ENCODE data around the gene IVNS1ABP.
"Not testable (repeated sequence)": the region's sequence is repeated elsewhere in the genome, so short reads cannot be mapped to it uniquely, and the experiment has no call there.

IVNS1ABP gene

DNA sequence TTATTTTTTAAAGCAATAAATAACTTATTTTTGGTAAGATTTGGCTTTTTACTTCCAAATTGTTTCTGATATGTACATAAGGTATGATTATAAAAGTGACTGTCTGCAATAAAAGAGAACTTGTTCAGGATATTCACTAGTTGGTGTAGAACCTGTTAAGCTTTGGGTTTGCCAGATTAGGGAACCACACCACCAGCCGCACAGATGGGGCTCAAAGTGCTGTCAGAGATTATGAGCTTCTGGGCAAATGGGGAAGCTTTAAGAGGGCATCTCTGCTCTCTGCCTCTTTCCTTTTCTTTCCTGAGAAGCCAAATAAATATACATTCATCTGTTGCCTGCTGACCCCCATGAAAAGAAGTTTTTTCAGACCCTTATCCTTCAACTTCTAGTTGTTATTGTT, 25.4 kb downstream of the IVNS1ABP start:
- no peak for DNase-seq

GRCh38 chr1:185291159-185291558, 25.9 kb downstream of the IVNS1ABP start:
- DNase-seq = no peak

DNA sequence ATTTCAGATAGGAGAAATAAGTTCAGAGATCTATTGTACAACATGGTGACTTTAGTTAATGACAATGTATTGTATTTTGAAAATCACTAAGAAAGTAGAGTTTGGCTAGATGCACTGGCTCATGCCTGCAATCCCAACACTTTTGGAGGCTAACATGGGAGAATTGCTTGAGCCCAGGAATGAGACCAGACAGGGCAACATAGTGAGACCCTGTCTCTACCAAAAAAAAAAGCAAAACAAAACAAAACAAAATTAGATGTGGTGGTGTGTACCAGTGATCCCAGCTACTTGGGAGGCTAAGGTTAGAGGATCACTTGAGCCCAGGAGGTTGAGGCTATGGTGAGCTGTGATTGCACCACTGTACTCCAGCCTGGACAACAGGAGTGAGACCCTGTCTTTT, 27.2 kb downstream of the IVNS1ABP start:
- DNase-seq = no peak

- DNase-seq = no peak
These were observed 28.6 kb downstream of the IVNS1ABP start for GRCh38 chr1:185288435-185288834.

- no peak for DNase-seq
These were observed 29.6 kb downstream of the IVNS1ABP start for GRCh38 chr1:185287451-185287850.

- DNase-seq = no peak
These were observed 32.3 kb downstream of the IVNS1ABP start for GRCh38 chr1:185284533-185285276.

DNA sequence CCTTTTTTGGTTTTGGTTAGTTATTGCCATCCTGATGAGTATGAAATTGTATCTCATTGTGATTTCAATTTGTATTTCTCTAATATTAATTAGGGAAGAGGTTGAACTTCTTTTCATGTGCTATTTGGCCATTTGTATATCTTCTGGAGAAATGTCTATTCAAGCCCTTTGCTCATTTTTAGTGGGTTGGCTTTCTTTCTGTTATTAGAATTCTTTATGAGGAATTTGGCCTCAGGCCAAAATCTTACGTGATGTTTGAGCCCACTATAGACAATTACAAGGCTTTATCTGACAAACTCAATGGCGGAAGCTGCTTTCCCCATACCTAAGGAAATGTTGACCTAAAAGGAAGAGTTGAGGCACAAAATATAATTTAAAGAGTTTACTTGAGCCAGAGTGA, 32.9 kb downstream of the IVNS1ABP start:
- DNase-seq = no peak

DNA sequence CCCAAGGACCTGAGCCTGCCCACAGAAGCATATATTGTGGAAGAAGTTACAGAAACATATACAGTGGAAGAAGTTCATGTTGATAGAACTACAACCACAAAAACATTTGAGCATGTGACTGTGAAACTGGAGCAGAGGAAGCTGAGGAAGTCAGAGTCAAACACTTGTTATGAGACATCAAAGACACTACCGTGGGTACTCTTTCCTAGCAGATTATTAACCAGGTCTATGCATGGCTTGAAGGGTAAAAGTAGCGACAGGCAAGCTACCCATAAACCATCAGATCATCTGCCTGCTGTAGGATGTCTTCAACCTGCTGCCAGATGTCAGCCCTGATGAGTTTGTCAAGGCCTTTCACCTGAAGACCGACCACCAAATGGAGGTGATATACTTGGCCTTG, 35.8 kb downstream of the IVNS1ABP start:
- no peak for DNase-seq

- DNase-seq = no peak
These were observed 36.5 kb downstream of the IVNS1ABP start for GRCh38 chr1:185280589-185280988.

- no peak for DNase-seq
These were observed 37.5 kb downstream of the IVNS1ABP start for GRCh38 chr1:185279571-185279970.

DNA sequence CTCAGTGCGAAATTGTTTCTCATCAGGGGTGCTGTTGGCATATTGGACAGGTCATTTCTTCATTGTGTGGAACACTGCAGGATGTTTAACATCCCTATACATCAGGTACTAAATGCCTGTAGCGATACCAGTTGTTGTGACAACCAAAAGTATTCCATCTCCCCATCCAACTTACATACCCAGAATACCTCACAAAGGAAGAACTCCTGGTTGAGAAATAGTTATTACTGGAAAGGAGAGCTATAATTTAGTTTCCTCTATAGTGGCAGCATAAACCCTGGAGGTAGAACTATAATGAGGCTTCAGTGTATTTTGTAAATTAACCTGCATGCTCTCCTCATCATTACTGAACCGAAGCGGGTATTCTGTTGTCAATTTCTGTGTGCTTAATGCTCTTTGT, 45.1 kb downstream of the IVNS1ABP start:
- DNase-seq = no peak

GRCh38 chr1:185268352-185268751, 48.7 kb downstream of the IVNS1ABP start:
- no peak for DNase-seq

- DNase-seq = no peak
These were observed 49.3 kb downstream of the IVNS1ABP start for GRCh38 chr1:185267701-185268100.

- DNase-seq = no peak
These were observed 49.7 kb downstream of the IVNS1ABP start for GRCh38 chr1:185267301-185267700.

- no peak for DNase-seq
These were observed 51.7 kb downstream of the IVNS1ABP start for GRCh38 chr1:185265314-185265713.

- no peak for DNase-seq
These were observed 53.3 kb downstream of the IVNS1ABP start for GRCh38 chr1:185263780-185264179.

DNA sequence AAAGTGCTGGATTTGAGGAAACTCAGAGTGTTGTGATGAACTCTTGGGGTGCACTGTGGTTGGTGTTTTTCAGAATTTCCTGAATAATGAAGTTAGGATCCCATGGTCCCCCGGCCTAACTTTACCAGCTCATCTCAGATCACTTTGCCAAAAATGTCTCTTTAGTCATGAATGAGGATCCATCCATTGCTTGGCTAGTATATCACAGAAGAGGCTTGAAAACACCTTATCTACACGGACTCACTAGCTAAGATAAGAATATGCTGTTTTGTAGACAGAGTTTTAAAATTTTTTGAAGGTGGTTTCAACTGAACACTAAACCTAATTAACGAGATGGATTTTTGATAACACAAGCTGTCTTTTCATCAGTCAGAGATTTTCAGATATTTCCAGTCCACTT, 53.8 kb downstream of the IVNS1ABP start:
- no peak for DNase-seq

GRCh38 chr1:185262151-185262550, 54.9 kb downstream of the IVNS1ABP start:
- no peak for DNase-seq

- DNase-seq = peak; percentile 76
These were observed 56.4 kb downstream of the IVNS1ABP start for GRCh38 chr1:185260611-185261010.

DNA sequence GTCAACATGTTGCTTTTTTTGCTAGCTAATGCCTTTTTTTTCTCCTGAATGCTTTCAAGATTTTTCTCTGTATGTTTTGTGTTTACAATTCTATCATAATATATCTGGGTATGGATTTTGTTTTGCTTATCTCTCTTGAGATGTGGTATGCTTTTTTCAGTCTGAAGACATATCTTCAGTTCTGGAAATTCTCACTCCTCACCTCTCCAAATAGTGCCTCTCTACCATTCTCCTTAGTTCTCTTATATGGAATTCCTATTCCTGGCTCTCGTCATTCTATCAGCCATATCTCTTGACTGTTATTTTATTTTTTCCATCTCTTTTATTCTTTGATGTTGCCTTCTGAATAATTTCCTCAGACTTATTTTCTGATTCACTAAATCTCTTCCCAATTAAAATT, 58.4 kb downstream of the IVNS1ABP start:
- DNase-seq = no peak

- DNase-seq = no peak
These were observed 59.2 kb downstream of the IVNS1ABP start for GRCh38 chr1:185257950-185258208.

GRCh38 chr1:185257116-185257949, 59.7 kb downstream of the IVNS1ABP start:
- not testable (repeated sequence) for DNase-seq

GRCh38 chr1:185255595-185255994, 61.4 kb downstream of the IVNS1ABP start:
- DNase-seq = not testable (repeated sequence)

- DNase-seq = not testable (repeated sequence)
These were observed 64.6 kb downstream of the IVNS1ABP start for GRCh38 chr1:185252404-185252803.

GRCh38 chr1:185251928-185252327, 65.1 kb downstream of the IVNS1ABP start:
- not testable (repeated sequence) for DNase-seq

Measured in suppressor macrophage treated with lipopolysaccharide for 4 hours (primary cell).